Loucy (cell line): ENCODE data around the gene NRG3.

Experiments used
- EZH2phosphoT487 ChIP-seq: fragments of 200-600 bp; IDR thresholded peaks from 2 replicates; pipeline ENCODE4 v1.6.1; 2018; ENCODE audit warnings: antibody characterized with exemption, mild to moderate bottlenecking, moderate library complexity, borderline replicate concordance
- TF ChIP-seq, protein P1 (sequence below): fragments of 200-600 bp; sonication (generic); conservative IDR thresholded peaks from 2 replicates; pipeline ENCODE4 v1.5.1; 2014; ENCODE audit warnings: mild to moderate bottlenecking, antibody characterized with exemption, low read length

GRCh38 chr10:82581940-82582339 lies 706.9 kb downstream of the NRG3 start:
- TF ChIP-seq, protein P1, sequence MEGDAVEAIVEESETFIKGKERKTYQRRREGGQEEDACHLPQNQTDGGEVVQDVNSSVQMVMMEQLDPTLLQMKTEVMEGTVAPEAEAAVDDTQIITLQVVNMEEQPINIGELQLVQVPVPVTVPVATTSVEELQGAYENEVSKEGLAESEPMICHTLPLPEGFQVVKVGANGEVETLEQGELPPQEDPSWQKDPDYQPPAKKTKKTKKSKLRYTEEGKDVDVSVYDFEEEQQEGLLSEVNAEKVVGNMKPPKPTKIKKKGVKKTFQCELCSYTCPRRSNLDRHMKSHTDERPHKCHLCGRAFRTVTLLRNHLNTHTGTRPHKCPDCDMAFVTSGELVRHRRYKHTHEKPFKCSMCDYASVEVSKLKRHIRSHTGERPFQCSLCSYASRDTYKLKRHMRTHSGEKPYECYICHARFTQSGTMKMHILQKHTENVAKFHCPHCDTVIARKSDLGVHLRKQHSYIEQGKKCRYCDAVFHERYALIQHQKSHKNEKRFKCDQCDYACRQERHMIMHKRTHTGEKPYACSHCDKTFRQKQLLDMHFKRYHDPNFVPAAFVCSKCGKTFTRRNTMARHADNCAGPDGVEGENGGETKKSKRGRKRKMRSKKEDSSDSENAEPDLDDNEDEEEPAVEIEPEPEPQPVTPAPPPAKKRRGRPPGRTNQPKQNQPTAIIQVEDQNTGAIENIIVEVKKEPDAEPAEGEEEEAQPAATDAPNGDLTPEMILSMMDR = no peak
- TF ChIP-seq EZH2phosphoT487 = no peak
